IMR-90 (cell line): ENCODE results near the gene AVPR1A. TPM values are rescaled to one million over a fixed set of nuclear protein-coding genes. Genes with fewer than 3 reads are reported as not detected.

ENCODE experiments used
- ATAC-seq: fragments of 200-7000 bp; cut with Tn5 transposase; 2 replicates; pipeline ENCODE4 v1.9.1; 2020; ENCODE audit warnings: low read depth, mild to moderate bottlenecking, moderate library complexity
- BruUV-seq: library from RNA; stranded (reverse); fragments of 400-500 nt; replicated peaks from 2 replicates; lab custom pipeline; 2021; lab: Mats Ljungman, UMichigan
- CTCF ChIA-PET: fragments of 300-600 bp; formaldehyde crosslinking; extraction: SDS; loops from one replicate; lab custom pipeline; 2021; ENCODE audit warnings: antibody characterized with exemption; lab: Yijun Ruan, JAX
- POLR2A ChIA-PET: fragments of 300-600 bp; sonication (Branson Sonifier 250); formaldehyde crosslinking; loops from one replicate; lab custom pipeline; 2022; ENCODE audit warnings: antibody characterized with exemption; ENCODE audit not compliant: unreplicated experiment; lab: Charles Lee
- DNase-seq: peaks from one replicate; pipeline ENCODE4 v3.0.0; 2013
- H2AFZ ChIP-seq: replicated peaks from 2 replicates; pipeline ENCODE3; 2013; ENCODE audit warnings: low read length, mild to moderate bottlenecking; ENCODE audit not compliant: poor library complexity
- H2AK5ac ChIP-seq: 2 replicates; pipeline ENCODE4 v1.6.1; 2013; ENCODE audit warnings: low read depth, low read length, inconsistent platforms
- H2AK9ac ChIP-seq: replicated peaks from 2 replicates; pipeline ENCODE3; 2013; ENCODE audit warnings: mild to moderate bottlenecking, low read depth, low read length, moderate library complexity; ENCODE audit not compliant: poor library complexity
- H2BK120ac ChIP-seq: 2 replicates; pipeline ENCODE4 v1.6.1; 2013; ENCODE audit warnings: low read depth, low read length, inconsistent platforms
- H2BK15ac ChIP-seq: 3 replicates; pipeline ENCODE4 v1.6.1; 2013; ENCODE audit warnings: low read depth, low read length, inconsistent platforms
- H2BK20ac ChIP-seq: 2 replicates; pipeline ENCODE4 v1.6.1; 2013; ENCODE audit warnings: low read depth, mild to moderate bottlenecking, inconsistent platforms, low read length, moderate library complexity
- H2BK5ac ChIP-seq: 2 replicates; pipeline ENCODE4 v1.6.1; 2013; ENCODE audit warnings: mild to moderate bottlenecking, low read depth, low read length, inconsistent platforms; ENCODE audit not compliant: poor library complexity, severe bottlenecking
- H3K14ac ChIP-seq: replicated peaks from 2 replicates; pipeline ENCODE4 v1.6.1; 2013; ENCODE audit warnings: low read depth, low read length, inconsistent platforms
- H3K18ac ChIP-seq: 2 replicates; pipeline ENCODE4 v1.6.1; 2013; ENCODE audit warnings: low read depth, low read length, control low read depth
- H3K23ac ChIP-seq: 2 replicates; pipeline ENCODE4 v1.6.1; 2013; ENCODE audit warnings: low read depth, low read length, inconsistent platforms
- H3K27ac ChIP-seq: 2 replicates; pipeline ENCODE4 v1.5.1; 2013; ENCODE audit warnings: mild to moderate bottlenecking, control low read depth, low read length; ENCODE audit not compliant: insufficient read depth
- H3K27me3 ChIP-seq: 2 replicates; pipeline ENCODE4 v1.6.1; 2013; ENCODE audit warnings: low read length; ENCODE audit not compliant: control insufficient read depth, insufficient read depth
- H3K36me3 ChIP-seq: 2 replicates; pipeline ENCODE4 v1.6.1; 2013; ENCODE audit warnings: low read length, mixed read lengths; ENCODE audit not compliant: control insufficient read depth, insufficient read depth
- H3K4ac ChIP-seq: 2 replicates; pipeline ENCODE4 v1.6.1; 2013; ENCODE audit warnings: low read depth, low read length, inconsistent platforms
- H3K4me1 ChIP-seq: 2 replicates; pipeline ENCODE4 v1.6.1; 2013; ENCODE audit warnings: low read length, mixed read lengths; ENCODE audit not compliant: control insufficient read depth, insufficient read depth
- H3K4me2 ChIP-seq: 2 replicates; pipeline ENCODE4 v1.6.1; 2013; ENCODE audit warnings: low read depth, mild to moderate bottlenecking, control low read depth, low read length, moderate library complexity
- H3K4me3 ChIP-seq: 2 replicates; pipeline ENCODE4 v1.5.1; 2013; ENCODE audit warnings: low read depth, mild to moderate bottlenecking, control low read depth, low read length, moderate library complexity; ENCODE audit not compliant: insufficient read depth
- H3K56ac ChIP-seq: 2 replicates; pipeline ENCODE4 v1.6.1; 2013; ENCODE audit warnings: low read length, inconsistent platforms; ENCODE audit not compliant: insufficient read depth; ENCODE audit errors: extremely low read depth
- H3K79me1 ChIP-seq, 2 experiments: 2 replicates each; pipeline ENCODE4 v1.6.1; 2013; ENCODE audit warnings: low read length in 2 of 2, inconsistent platforms in 1 of 2, low read depth in 1 of 2
- H3K9ac ChIP-seq: 2 replicates; pipeline ENCODE4 v1.6.1; 2013; ENCODE audit warnings: low read depth, low read length, control low read depth
- H3K9me1 ChIP-seq: 2 replicates; pipeline ENCODE4 v1.6.1; 2013; ENCODE audit warnings: low read length, inconsistent platforms; ENCODE audit not compliant: insufficient read depth
- H3K9me3 ChIP-seq: 2 replicates; pipeline ENCODE4 v1.6.1; 2013; ENCODE audit warnings: low read length; ENCODE audit not compliant: control insufficient read depth, insufficient read depth
- H4K20me1 ChIP-seq: 2 replicates; pipeline ENCODE4 v1.6.1; 2013; ENCODE audit warnings: low read length, inconsistent platforms; ENCODE audit not compliant: insufficient read depth
- H4K5ac ChIP-seq: 2 replicates; pipeline ENCODE4 v1.6.1; 2013; ENCODE audit warnings: mild to moderate bottlenecking, low read depth, low read length, control low read depth
- H4K8ac ChIP-seq, 2 experiments: 2 replicates each; pipeline ENCODE4 v1.6.1; 2013; ENCODE audit warnings: low read depth in 2 of 2, low read length in 2 of 2, control low read depth in 1 of 2, inconsistent platforms in 1 of 2
- H4K91ac ChIP-seq: 2 replicates; pipeline ENCODE4 v1.6.1; 2013; ENCODE audit warnings: low read depth, low read length, inconsistent platforms; ENCODE audit not compliant: insufficient read depth
- POLR2A ChIP-seq: IDR thresholded peaks from 2 replicates; pipeline ENCODE4 v1.6.1; 2012; ENCODE audit warnings: mild to moderate bottlenecking, low read depth, low read length
- RAD21 ChIP-seq: IDR thresholded peaks from 2 replicates; pipeline ENCODE4 v1.6.1; 2012; ENCODE audit warnings: low read length, improper control_type of control experiment
- SMC3 ChIP-seq: fragments of 150-350 bp; IDR thresholded peaks from 2 replicates; pipeline ENCODE4 v1.6.1; 2016; ENCODE audit warnings: low read depth, mild to moderate bottlenecking, antibody characterized with exemption, low read length, moderate library complexity
- WGBS, 2 experiments: methylation state at CpG; one replicate each; pipeline versions ENCODE4 v1.1.5 to v1.1.7; 2013; ENCODE audit warnings: missing lambda C conversion rate in 2 of 2; ENCODE audit not compliant: insufficient read length in 1 of 2; ENCODE audit errors: extremely low coverage in 2 of 2; 5-methylcytosine and 5-hydroxymethylcytosine counted together
- dilution Hi-C: fragments of 300-500 bp; cut with HindIII; formaldehyde crosslinking; loops from one replicate; pipeline ENCODE4 v1.14.3; 2018; ENCODE audit warnings: low sequenced_read_pairs; ENCODE audit not compliant: unreplicated experiment
- in situ Hi-C: fragments of 300-500 bp; cut with MboI; formaldehyde crosslinking; loops from 3 replicates; pipeline ENCODE4 v1.14.3; 2019; ENCODE audit warnings: low sequenced_read_pairs, inconsistent platforms, mixed read lengths
- intact Hi-C: fragments of 100-400 bp; cut with micrococcal nuclease; formaldehyde crosslinking; loops from 2 replicates; pipeline ENCODE4 v1.10.0; 2022
- polyA plus RNA-seq, 3 experiments: library from polyadenylated mRNA; depleted of rRNA; stranded (reverse); fragments of >200 nt; gene quantifications; 2 replicates each; pipeline ENCODE4 v1.2.3, GENCODE V29; 2012; ENCODE audit warnings: low replicate concordance in 1 of 3
- total RNA-seq: library from RNA; depleted of rRNA; stranded (reverse); fragments of >200 nt; gene quantifications from 2 replicates; pipeline ENCODE4 v1.2.3, GENCODE V29; 2012
- TF ChIP-seq, protein P1 (sequence below): conservative IDR thresholded peaks from 2 replicates; pipeline ENCODE4 v1.5.1; 2012; ENCODE audit warnings: mild to moderate bottlenecking, low read depth, low read length, improper control_type of control experiment

AVPR1A gene
- total and polyA plus RNA-seq, 2 of the 4 experiments (the other 2 are of a cell fraction), result not detected

DNA sequence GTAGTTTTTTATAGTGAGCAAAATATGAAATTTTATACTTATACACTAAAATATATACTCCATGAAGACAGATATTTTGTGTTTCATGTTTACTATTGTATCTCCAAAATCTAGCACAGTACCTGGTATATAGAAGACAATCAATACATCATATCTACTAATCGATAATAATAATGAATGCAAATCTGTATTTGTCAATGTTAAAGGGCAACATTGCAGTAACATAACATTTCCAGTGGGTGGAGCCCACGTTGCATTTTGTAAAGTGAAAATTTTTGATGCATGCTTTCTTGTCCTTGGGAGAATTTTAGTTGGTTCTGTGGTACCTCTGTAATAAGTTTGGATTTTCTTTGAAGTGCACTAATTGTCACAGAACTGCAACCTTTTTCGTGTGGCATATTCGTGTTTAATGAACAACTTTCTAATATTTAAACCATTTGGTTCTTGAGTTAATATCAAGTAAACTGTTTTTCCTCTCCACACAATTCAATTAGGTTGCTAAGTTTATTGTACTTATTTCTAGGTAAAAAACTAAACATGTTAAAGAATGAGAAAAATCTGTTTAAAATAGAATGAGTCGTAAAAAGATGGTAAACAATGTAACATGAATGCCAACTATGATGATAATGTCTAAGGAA lies 47.4 kb downstream of the AVPR1A start:
- Histone ChIP-seq H4K8ac (no peak overlapping the region), H3K56ac (no peak overlapping the region), H3K9me3 (no peaks in the 10 kb centered on the region), H3K9ac (no peak overlapping the region), H2AK5ac (no peak overlapping the region), H3K4me1 (no peaks in the 10 kb centered on the region), H4K20me1 (no peaks in the 10 kb centered on the region), H2AK9ac (no peak overlapping the region), H3K36me3 (no peaks in the 10 kb centered on the region), H2BK20ac (no peak overlapping the region), H3K4me3 (no peak overlapping the region), H3K14ac (no peak overlapping the region), H3K79me1 (no peaks in the 10 kb centered on the region), H2BK120ac (no peak overlapping the region), H3K4ac (no peak overlapping the region), H3K27me3 (no peaks in the 10 kb centered on the region), H4K5ac (no peak overlapping the region), H3K4me2 (no peak overlapping the region), H3K27ac (no peak overlapping the region), H3K23ac (no peak overlapping the region), H4K91ac (no peak overlapping the region), H2AFZ (no peak overlapping the region), H3K9me1 (no peaks in the 10 kb centered on the region), H3K18ac (no peak overlapping the region), H2BK5ac (no peak overlapping the region), H2BK15ac (no peak overlapping the region)
- TF ChIP-seq, protein P1, sequence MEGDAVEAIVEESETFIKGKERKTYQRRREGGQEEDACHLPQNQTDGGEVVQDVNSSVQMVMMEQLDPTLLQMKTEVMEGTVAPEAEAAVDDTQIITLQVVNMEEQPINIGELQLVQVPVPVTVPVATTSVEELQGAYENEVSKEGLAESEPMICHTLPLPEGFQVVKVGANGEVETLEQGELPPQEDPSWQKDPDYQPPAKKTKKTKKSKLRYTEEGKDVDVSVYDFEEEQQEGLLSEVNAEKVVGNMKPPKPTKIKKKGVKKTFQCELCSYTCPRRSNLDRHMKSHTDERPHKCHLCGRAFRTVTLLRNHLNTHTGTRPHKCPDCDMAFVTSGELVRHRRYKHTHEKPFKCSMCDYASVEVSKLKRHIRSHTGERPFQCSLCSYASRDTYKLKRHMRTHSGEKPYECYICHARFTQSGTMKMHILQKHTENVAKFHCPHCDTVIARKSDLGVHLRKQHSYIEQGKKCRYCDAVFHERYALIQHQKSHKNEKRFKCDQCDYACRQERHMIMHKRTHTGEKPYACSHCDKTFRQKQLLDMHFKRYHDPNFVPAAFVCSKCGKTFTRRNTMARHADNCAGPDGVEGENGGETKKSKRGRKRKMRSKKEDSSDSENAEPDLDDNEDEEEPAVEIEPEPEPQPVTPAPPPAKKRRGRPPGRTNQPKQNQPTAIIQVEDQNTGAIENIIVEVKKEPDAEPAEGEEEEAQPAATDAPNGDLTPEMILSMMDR, result peak; percentile 61
- TF ChIP-seq RAD21, result peak; percentile 61
- TF ChIP-seq POLR2A, result no peak
- TF ChIP-seq SMC3, result peak; percentile 45
- no peak; the same call in 1 of the 2 replicates for ATAC-seq
- CTCF ChIA-PET, result interaction anchor here (0.8 to 1.4 kb wide), 2 partner anchors 10 to 24 kb away, joined by 3 read pairs; no protein-coding TSS in a partner anchor
- POLR2A ChIA-PET, result no interaction called here
- peak; percentile 23 for DNase-seq
- no TSS peak for BruUV-seq
- in situ Hi-C loops (no loop called here), dilution Hi-C loops (no loop called here), intact Hi-C loops (loop anchor here (1.0 to 2.0 kb wide), 3 partner anchors 173 to 699 kb away; no protein-coding TSS in a partner anchor)
- WGBS, 2 experiments, result no CpG with 5 or more reads among the region's 5 CpGs
